Hindlimb muscle (tissue), 1 donor: ENCODE results near the gene GPRC5C. TPM values are rescaled to one million over a fixed set of nuclear protein-coding genes. Genes with fewer than 3 reads are reported as not detected.

Experiments
- DNase-seq: peaks from one replicate; pipeline ENCODE4 v3.0.0-alpha.2; 2013
- polyA plus RNA-seq: library from polyadenylated mRNA; unstranded; fragments of 120-200 nt; gene quantifications from one replicate; pipeline ENCODE4 v1.2.1, GENCODE V29; 2013; ENCODE audit not compliant: insufficient read length

GPRC5C gene
- polyA plus RNA-seq, 1 donor = 46.6 TPM

DNA sequence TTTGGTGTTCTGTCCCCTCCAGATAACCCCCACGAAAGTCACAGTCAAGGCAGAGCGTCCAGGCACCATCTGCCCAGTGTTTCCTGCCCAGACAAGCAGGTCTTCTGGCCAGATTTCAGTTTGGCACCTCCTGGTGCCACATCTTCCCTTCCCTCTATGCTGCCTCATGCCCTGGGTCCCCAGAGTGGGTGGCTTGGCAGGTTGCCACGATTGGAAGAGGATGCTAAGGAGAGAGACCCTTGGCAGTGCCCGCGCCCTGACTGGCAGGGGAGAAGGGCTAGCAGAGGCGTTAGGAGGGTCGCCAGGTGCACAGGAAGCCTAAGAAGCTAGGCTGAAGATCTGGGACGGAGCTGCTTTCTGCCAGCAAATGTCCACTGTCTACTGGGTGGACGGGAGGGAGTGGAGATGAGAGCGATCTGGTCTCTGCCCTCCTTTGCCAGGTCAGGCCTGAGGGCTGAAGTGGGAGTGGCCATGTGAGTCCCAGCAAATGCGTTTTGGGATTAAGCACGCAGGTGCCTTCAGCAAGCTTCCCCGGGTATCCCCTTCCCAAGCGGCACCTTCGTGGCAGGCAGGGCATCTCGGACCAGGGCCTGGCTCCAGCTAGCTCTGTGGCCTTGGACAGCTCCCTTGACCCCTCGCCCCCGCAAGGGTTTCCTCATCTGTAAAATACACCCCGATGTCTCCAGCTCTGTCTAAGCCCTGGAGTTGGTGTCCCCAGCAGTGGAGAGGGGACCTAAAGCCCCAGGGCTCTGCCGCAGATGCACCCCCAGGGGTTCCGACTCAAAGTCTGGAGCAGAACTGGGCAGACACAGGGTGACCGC lies 21.2 kb downstream of the GPRC5C start:
- no peak for DNase-seq

GRCh38 chr17:74453665-74454196 lies 21.8 kb downstream of the GPRC5C start:
- no peak for DNase-seq

DNA sequence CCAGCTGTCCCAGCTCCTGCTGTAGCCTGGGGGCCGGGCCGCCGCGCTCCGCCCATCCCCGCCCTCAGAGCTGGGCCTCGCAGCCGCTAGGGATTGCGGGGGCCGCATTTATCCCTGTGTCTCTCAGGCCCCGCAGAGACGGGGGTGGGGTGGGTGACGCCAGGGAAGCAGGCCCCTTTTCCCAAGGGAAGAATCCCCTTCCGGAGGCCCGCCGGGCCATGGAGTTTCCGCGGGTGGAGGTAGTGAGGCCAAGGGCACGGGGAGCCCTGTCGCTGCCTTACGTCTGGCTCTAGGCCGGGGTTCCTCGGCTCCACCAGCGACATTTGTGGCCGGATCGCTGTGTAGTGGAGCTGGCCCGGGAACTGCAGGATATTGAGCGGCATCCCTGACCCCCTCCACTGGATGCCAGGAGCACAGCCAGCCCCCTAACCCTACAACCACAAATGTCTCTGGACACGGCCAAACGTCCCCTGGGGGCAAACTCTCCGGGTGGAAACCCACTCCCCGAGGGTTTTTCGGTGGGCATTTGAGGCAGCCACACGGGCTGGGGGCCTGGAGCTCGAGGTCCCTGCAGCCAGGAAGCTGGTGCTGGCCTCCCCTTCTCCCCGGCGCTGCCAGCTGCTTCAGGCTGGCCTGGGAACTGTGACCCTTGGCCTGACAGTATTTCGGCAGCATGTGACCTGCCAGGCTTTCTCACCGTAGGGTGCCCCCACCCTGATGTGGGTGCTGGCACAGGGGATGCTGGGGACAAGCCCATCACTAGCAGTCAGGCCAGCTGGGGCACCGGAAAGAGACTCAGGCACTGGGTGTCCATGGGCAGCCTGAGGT lies 22.5 kb downstream of the GPRC5C start:
- DNase-seq = peak; percentile 92

GRCh38 chr17:74455025-74455545 lies 23.2 kb downstream of the GPRC5C start:
- no peak for DNase-seq

- no peak for DNase-seq
These were observed 23.9 kb downstream of the GPRC5C start for GRCh38 chr17:74455821-74456220.

GRCh38 chr17:74457146-74457819 lies 25.4 kb downstream of the GPRC5C start:
- peak; percentile 77 for DNase-seq

GRCh38 chr17:74457820-74458166 lies 25.9 kb downstream of the GPRC5C start:
- no peak for DNase-seq

DNA sequence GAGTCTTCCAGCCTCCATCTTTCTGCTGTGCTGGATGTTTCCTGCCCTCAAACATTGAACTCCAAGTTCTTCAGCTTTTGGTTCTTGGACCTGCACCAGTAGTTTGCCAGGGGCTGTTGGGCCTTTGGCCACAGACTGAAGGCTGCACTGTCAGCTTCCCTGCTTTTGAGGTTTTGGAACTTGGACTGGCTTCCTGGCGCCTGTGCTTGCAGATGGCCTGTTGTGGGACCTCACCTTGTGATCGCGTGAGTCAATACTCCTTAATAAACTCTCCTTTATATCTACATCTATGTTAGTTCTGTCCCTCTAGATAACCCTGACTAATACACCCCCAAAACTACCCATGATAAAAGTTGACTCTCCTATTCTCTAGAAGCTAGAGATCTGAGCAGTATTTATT lies 26.9 kb downstream of the GPRC5C start:
- no peak for DNase-seq

DNA sequence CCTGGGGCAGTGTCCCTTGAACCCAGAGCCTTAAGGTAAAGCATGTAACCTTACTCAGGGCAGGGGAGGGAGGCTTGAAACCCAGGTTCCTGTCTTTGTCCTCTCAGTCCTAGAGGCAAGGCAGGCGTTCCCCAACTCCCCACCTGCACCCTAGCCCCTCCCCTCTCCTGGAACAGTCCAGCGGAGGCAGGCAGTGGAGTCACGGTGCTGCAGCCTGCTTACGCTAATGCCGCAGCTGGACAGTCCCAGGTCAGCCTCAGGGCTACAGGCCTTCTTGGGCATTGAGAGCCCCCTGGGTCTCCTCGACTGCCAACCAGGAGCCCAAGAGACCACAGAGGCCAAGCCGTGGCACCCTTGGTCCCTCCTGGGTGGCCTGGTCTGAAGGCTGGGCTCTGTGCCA lies 27.7 kb downstream of the GPRC5C start:
- DNase-seq = no peak

GRCh38 chr17:74460241-74460640 lies 28.4 kb downstream of the GPRC5C start:
- no peak for DNase-seq

DNA sequence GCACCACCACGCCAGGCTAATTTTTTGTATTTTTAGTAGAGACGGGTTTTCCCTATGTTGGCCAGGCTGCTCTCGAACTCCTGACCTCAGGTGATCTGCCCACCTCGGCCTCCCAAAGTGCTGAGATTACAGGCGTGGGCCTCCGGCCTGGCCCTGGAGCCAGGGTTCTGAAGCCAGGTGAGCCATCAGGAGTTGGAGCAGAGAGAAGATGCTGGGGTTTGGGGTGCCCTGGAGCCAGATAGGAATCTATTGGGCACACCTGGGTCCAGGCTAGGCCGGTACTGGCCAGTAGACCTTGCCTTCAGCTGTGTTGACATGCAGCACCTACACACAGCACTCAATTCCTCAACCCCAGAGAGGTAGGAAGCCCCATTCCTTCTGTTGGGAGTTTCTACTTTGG lies 29.1 kb downstream of the GPRC5C start:
- DNase-seq = no peak

DNA sequence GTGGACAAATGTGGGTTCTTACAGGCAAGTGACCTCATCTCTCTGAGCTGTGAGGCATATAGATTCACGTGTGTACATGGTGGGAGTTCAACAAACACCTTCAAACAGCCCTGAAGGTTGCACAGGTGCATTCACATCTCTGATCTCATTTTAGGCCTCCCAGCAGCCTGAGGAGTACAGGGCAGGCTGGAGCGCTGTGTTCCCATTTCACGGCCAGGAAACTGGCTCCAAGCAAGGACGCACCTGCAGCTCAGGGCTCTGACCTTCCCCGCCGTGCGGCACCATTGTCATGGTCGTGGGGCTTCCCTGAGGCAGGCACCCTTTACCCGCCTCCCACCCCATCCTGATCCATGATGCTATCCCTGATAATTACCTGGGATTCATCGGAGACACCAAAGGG lies 29.7 kb downstream of the GPRC5C start:
- DNase-seq = no peak

DNA sequence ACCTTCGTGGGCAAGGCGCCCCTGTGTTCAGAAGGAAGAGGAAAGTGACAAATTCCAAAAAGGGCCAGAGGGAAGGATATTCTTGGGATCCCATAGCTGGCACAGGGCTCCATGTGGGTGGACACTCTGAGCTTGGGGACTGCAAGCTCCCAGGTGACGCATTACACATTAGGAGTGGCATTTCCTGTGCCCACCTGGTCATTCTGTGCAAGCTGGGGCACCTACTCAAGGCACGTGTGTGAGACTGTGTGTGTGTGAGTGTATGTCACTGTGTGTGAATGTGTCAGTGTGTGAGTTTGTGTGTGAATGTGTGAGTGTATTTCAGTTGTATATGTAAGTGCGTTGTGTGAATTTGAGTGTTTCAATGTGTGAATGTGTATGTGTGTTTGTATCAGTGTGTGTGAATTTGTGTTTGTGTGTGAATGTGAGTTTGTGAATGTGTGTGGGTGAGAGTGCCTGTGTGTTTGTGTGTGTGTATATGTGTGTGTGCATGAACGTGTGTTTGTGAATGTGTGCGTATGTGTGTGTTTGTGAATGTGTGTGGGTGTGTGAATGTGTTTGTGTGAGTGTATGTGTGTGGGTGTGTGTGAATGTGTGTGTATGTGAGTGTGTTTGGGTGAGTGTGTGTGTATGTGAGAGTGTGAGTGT lies 33.0 kb downstream of the GPRC5C start:
- DNase-seq = no peak

DNA sequence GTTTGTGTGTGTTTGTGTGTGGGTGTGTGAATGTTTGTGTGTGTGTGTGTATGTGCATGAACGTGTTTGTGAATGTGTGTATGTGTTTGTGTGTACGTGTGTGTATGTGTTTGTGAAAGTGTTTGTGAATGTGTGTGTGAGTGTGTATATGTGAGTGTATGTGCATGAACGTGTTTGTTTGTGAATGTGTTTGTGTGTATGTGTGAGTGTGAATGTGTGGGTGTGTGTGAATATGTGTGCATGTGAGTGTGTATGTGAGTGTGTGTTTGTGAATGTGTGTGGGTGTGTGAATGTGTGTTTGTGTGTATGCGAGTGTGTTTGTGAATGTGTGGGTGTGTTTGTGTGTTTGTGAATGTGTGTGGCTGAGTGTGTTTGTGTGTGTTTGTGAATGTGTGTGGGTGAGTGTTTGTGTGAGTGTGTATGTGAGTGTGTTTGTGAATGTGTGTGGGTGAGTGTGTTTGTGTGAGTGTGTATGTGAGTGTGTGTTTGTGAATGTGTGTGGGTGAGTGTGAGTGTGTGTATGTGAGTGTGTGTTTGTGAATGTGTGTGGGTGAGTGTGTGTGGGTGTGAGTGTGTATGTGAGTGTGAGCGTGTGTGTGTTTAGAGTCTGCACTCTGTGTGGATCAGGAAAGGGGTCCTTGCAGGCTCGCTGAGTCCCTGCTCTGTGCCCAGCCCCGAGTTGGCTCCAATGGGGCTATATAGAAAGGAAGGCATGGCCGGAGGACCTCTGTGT lies 33.7 kb downstream of the GPRC5C start:
- no peak for DNase-seq

GRCh38 chr17:74466111-74466827 lies 34.4 kb downstream of the GPRC5C start, which contains the start of gene CD300A:
TSS of gene CD300A (plus strand) at chr17:74466634. CDS start at chr17:74466704, 70 bp downstream.
- no peak for DNase-seq

- DNase-seq = no peak
These were observed 34.9 kb downstream of the GPRC5C start for GRCh38 chr17:74466828-74467184.

- no peak for DNase-seq
These were observed 35.5 kb downstream of the GPRC5C start for GRCh38 chr17:74467221-74467951.

GRCh38 chr17:74471341-74471740 lies 39.5 kb downstream of the GPRC5C start:
- no peak for DNase-seq

GRCh38 chr17:74472890-74473289 lies 41.0 kb downstream of the GPRC5C start:
- no peak for DNase-seq

GRCh38 chr17:74473294-74473693 lies 41.4 kb downstream of the GPRC5C start:
- no peak for DNase-seq
